Stimulated activated CD8-positive, alpha-beta memory T cell treated with anti-CD3 and anti-CD28 coated beads, Interleukin-15, amount 100 ng/mL, for 24 hours (primary cell): Measurements from ENCODE around the gene DIPK1A.
"Not testable (repeated sequence)": the region's sequence is repeated elsewhere in the genome, so short reads cannot be mapped to it uniquely, and the experiment has no call there.

ENCODE experiments used
- DNase-seq: peaks from one replicate; pipeline ENCODE4 v3.0.0-alpha.2; 2020; ENCODE audit warnings: low read depth

The DIPK1A gene

GRCh38 chr1:92916899-92917298 lies 44.4 kb downstream of the DIPK1A start:
- DNase-seq = no peak

GRCh38 chr1:92915547-92915946 lies 45.7 kb downstream of the DIPK1A start:
- no peak for DNase-seq

GRCh38 chr1:92913093-92913819 lies 48.0 kb downstream of the DIPK1A start:
- DNase-seq = no peak

GRCh38 chr1:92910081-92910480 lies 51.2 kb downstream of the DIPK1A start:
- no peak for DNase-seq

GRCh38 chr1:92909321-92909720 lies 51.9 kb downstream of the DIPK1A start:
- DNase-seq = no peak

GRCh38 chr1:92907949-92908684 lies 53.1 kb downstream of the DIPK1A start:
- no peak for DNase-seq

GRCh38 chr1:92903765-92904164 lies 57.5 kb downstream of the DIPK1A start:
- DNase-seq = no peak

GRCh38 chr1:92902406-92902744 lies 58.9 kb downstream of the DIPK1A start:
- DNase-seq = no peak

- DNase-seq = no peak
These were observed 59.4 kb downstream of the DIPK1A start for GRCh38 chr1:92901699-92902405.

GRCh38 chr1:92901126-92901525 lies 60.1 kb downstream of the DIPK1A start:
- DNase-seq = no peak

- DNase-seq = no peak
These were observed 60.7 kb downstream of the DIPK1A start for GRCh38 chr1:92900539-92900938.

- DNase-seq = no peak
These were observed 61.5 kb downstream of the DIPK1A start for GRCh38 chr1:92899780-92900179.

GRCh38 chr1:92898053-92898452 lies 63.2 kb downstream of the DIPK1A start:
- DNase-seq = not testable (repeated sequence)

- DNase-seq = no peak
These were observed 73.8 kb downstream of the DIPK1A start for GRCh38 chr1:92887465-92887864.

GRCh38 chr1:92886886-92887419 lies 74.3 kb downstream of the DIPK1A start:
- no peak for DNase-seq

- DNase-seq = no peak
These were observed 77.1 kb downstream of the DIPK1A start for GRCh38 chr1:92884195-92884594.

GRCh38 chr1:92883297-92883696 lies 78.0 kb downstream of the DIPK1A start:
- DNase-seq = no peak

- DNase-seq = no peak
These were observed 78.4 kb downstream of the DIPK1A start for GRCh38 chr1:92882819-92883218.

- no peak for DNase-seq
These were observed 79.9 kb downstream of the DIPK1A start for GRCh38 chr1:92881391-92881790.

- no peak for DNase-seq
These were observed 81.8 kb downstream of the DIPK1A start for GRCh38 chr1:92879316-92879968.

- DNase-seq = no peak
These were observed 83.5 kb downstream of the DIPK1A start for GRCh38 chr1:92877792-92878191.

- no peak for DNase-seq
These were observed 84.1 kb downstream of the DIPK1A start for GRCh38 chr1:92877081-92877711.
